Glomerular endothelial cell (primary cell): ENCODE data around the gene BTBD16. TPM values are rescaled to one million over a fixed set of nuclear protein-coding genes. Genes with fewer than 3 reads are reported as not detected.

Experiments
- DNase-seq: peaks from one replicate; pipeline ENCODE4 v3.0.0-alpha.2; 2011; ENCODE audit warnings: low read depth, low spot score; ENCODE audit errors: extremely low read depth
- total RNA-seq: library from RNA; depleted of rRNA; stranded (reverse); fragments of >200 nt; gene quantifications from 2 replicates; pipeline ENCODE4 v1.2.3, GENCODE V29; 2015

BTBD16 gene
- total RNA-seq, 1 donor from 2014 or later = 0.47 TPM

DNA sequence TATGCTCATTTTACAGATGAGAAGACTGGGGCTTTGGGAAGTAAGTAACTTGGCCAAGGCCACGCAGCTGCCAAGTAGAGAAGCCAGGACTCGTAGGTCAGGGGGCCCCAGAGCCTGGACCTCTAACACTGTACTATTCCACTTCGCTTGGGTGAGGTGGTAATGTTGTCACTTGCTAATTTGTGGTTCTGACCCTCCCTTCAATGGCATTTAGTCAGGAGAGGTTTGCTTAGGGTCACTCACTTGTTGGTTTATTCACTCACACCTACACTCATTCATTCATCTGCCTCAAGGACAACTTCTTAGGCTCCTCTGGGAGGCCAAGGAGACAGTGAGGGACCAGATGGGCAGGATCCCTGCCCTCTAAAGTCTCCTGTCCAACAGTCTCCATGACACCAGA, 21.3 kb downstream of the BTBD16 start:
- DNase-seq = no peak

DNA sequence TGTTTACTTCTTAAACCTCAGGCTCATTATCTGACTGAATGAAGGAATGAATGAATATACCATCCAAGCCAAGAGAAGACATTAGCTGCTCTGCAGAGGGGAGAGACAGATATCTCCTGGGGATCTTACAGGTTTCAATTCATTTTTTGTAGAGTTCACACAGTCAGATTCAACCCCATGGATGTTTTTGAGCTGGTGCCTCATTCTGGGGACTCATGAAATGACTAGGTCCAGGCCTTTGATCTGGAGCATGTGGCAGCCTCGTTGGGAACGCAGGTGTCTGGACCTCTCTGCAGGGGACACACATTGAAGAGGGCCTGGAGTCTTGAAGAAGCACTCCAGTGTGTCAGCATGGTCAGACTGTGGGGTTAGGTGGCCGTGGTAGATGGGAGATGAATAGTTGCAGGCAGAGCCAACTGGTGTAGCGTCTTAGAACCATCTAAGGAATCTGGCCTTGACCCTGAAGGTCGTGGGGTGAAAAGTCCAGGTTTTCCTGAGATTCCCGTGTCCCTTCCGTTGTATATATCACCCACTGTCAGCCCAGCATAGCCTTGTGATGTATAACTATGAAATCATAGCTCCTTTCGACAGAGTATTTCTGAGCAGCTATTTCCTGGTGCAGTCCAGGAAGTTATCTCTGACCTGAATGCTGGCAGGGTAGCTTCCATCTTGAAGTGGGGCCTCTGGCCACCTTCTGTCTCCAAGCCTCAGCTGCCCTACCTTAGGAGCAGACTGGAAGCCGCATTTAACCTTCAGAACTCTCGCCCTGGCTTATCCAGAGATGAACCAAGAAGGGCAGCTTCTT, 22.3 kb downstream of the BTBD16 start:
- DNase-seq = no peak

- no peak for DNase-seq
Measured at GRCh38 chr10:122293961-122294380, 22.9 kb downstream of the BTBD16 start.

- DNase-seq = no peak
Measured at GRCh38 chr10:122294511-122295450, 23.7 kb downstream of the BTBD16 start.

GRCh38 chr10:122295451-122295809, 24.3 kb downstream of the BTBD16 start:
- no peak for DNase-seq

- no peak for DNase-seq
Measured at GRCh38 chr10:122296363-122297120, 25.4 kb downstream of the BTBD16 start.

DNA sequence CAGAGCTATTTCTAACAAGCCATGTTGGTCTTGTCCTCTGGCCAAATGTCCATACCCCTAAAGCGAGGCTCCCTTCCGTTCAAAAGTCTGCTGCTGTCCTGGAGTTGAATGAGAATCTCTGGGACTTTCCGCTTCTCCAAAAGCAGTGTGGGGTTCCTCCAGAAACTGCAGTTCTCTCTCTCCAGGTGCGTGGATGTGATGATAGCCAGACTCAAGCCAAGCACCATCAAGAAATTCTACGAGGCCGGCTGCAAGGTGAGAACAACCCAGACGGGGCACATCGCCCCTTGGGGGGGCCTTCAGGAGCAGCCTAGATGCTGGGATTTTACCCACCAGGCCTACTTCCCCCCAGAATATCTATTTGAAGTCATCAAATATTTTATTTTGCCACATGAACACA, 26.5 kb downstream of the BTBD16 start:
- DNase-seq = no peak

DNA sequence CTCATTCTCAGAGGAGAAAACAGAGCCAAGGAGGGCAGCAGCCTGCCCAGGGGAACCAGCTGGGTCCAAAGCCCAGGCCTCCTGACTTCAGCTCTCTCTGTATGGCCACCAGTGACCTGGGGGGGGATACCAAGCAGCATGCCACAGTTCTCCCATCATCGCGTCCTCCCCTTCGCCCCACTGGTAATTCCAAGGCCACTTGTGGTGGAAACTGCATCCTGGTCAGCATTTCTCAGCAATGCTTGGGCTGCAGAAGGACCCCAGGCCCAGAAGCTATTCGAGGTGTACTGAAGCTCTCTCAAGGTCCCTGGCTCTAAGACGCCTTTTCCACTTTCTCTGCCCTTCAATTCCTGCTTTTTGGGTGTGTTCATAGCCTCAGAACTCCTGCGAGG, 27.1 kb downstream of the BTBD16 start:
- DNase-seq = no peak

- peak; percentile 54 for DNase-seq
Measured at GRCh38 chr10:122298598-122299301, 27.7 kb downstream of the BTBD16 start.

GRCh38 chr10:122299423-122300075, 28.5 kb downstream of the BTBD16 start:
- DNase-seq = no peak

DNA sequence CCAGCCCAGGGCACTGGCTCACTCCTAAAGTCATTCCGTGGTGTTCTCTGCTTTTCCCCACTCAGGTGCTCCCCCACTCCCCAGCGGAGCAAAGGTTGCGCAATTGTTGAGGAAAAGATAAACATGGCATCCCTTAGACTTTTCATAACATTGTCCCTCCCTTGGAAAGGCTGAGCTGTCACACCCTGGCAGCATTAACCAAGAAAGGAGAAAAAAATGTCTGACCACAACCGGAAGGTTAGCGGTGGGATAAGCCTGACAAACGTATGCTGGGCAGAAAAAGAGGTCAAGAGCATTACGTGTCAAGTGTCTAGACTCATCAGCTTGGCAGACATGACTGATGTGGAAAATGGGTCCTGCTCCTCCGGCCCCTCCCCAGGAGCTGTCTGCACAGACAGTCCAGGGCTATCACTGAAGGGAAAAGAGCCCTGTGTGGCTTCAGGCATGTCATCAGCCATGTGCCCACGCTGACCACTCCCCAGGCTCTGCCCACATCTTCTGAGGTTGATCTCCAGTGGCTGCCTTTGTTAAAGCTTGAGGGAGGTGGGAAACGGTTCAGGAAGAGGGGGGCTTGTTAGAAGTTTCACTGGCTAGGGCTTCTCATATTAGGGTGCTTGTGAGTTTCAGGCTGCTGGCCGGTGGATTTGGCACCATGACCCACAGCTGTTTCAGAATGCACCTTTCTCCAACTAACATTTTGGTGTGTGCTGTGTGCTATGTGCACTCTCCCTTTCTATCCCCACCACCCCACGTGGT, 30.1 kb downstream of the BTBD16 start:
- DNase-seq = no peak

DNA sequence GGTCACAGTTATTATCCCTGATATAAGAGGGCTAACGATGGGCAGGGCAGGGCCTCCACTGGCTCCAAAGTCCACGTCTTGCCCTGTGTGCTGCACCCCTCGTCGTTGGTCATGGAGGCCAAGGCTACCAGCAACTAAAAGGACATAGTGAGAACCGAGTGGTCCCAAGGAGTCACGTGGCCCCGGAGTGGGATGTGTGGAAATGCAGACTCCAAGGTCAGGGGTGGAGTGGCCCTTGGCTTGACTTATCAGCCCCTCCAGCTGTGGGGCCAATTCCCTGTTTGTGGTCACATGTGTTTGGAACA, 30.7 kb downstream of the BTBD16 start:
- DNase-seq = no peak

DNA sequence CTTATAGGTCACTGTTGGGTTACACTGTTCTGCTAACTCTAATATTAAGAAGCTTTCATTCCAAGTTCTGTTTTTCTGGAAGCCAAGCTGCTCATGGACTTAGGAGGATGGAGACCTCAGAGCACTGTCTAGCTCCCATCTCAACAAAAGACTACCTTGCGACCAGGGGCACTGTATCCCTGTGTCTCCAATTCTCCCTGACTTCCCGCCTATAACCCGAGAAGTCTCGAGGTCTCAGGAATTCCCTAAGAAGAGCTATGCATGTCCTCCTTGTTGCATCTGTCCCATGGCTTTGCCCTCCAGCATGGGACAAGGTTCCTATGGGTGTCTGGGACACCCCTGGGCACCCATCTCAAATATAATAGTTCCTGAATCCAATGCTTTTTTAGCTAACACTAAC, 31.2 kb downstream of the BTBD16 start:
- DNase-seq = no peak

DNA sequence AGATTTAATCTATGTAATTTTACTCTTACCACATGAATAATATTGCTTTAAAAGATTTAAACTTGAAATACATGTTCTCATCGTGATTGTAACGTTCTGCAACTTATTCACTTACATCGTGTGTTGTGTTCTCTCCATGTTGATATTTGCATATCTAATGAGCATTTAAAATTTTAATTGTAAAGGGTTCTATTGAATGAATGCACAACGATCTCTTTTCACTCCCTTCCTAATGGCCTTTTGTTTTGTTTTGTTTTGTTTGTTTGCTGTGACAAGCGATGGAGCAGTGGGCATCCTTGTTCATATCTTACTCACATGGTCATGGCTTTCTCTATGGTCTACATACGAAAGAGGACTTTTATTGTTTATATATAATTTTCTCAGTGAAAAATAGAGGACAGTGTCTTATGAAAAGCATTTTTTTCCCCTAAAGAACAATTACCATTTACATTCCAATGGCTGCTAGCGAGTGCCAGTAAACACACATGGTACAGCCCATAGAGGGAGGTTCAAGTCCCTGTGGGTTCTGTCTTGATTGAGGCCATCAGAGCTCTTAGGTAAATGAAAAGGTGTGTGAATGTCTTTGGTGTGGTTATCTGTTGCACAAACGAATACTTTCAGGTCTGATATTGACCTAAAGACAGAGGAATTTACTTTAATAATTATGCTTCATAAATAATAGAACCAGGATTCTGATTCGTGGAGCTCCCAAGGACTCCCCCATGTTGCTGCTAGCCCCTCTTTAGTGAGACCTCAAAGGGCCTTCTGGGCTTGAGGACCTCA, 32.4 kb downstream of the BTBD16 start:
- no peak for DNase-seq

GRCh38 chr10:122304054-122304579, 33.0 kb downstream of the BTBD16 start:
- no peak for DNase-seq

DNA sequence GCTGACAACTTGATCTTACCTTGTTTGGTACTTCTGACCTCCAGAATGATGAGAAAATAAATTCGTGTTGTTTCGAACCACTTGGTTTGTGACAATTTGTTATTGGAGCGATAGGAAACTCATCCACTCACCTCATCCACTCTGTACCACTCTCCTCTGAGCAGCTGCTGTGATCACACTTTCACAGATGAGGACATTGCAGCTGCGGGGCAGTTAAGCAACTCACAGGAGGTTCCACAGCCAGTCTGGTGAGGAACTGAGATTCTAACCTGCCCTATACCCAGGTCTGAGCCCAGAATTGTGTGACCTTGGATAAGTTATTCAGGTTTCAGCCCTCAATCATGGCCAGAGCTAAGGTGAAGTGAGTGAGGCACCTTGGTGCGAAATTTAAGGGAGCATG, 35.2 kb downstream of the BTBD16 start:
- no peak for DNase-seq

DNA sequence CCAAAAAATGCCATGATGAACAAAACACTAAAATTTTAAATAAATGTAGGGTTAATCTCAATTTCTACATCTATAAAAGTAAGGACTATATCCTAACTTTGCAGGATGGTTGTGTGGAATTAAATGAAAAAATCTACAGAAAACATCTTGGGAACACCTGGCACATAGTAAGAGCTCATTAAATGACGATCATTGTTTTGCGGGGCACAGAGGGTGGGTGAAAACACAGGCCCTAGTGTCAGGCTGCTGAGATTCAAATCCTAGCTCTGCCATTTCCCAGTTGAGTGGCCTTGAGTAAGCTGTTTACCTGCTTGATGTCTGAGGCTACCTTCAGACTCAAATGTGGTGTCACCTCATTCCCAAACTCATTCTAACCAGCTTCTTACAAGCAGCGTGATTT, 35.6 kb downstream of the BTBD16 start:
- DNase-seq = no peak

DNA sequence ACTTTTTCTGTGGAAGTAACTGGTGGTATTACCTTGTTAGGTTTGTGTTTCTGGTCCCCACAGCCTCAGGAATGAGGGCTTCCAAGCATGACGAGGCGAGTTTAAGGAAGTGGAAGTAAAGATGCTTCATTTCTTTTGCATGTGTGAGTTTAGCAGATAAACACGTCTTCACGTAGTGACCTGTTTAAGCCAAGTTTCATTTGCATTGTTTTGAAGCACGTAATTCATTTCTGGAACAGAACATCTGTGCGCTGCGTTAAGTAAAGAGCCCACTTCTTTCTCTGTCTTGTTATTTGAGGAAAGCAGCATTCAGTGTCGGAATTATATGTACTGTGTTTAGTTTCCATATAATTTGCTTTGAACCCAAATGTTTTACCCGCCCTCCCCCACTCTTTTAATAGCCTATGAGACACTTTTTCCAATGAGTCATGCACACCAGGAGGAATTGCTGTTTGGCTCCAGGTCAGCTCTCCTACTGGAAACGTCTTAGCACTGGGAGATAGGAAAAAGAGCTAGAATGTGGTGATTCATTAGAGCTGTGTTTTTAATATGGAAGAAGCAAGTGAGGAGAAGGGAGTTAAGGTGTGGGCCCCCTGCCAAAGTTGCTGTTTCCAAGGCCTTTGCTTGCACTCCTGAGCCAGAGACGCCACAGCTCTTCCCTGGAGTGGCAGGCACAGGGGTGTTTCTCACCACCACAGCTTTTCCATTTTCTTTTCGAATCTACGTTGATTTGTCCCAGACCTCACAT, 36.7 kb downstream of the BTBD16 start:
- peak; percentile 99 for DNase-seq
